ENCODE data around the gene TRPM1.

DNA sequence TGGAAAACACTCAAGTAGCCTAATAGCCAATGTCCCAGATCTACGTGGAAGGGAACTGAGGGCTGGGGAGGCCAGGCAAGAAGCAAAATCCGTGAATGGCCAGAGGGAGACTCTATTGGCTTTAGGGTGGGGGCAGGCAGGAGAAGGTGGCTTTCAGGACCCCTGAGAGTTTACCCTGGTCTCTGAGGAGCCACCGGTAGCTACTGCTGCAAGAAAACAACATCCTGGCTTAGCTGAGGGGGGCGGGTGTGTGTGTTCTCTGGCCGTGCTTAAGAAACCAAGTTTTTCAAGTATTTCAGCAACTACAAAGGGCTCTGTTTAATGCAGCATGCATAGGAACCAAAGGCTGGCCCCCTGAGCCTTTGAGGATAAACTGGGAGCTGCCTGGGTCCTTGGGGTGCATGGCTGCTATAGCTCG lies 47.6 kb upstream of the TRPM1 start:
- no peak for TF ChIP-seq GATA2 (IDR thresholded peaks at IDR 0.05; ENCODE audit: low read depth, low read length)
- TF ChIP-seq GATA3 (IDR thresholded peaks at IDR 0.05; ENCODE audit: low read depth, low read length): no peak
